Endothelial cell (in vitro differentiated cells): ENCODE results near the gene PTTG1. TPM values are rescaled to one million over a fixed set of nuclear protein-coding genes. Genes with fewer than 3 reads are reported as not detected.

Source experiments
- DNase-seq: peaks from one replicate; pipeline ENCODE4 v3.0.0; 2021; ENCODE audit warnings: low spot score
- H3K27ac Mint-ChIP-seq: one replicate; pipeline ENCODE4 v1.8.0; 2021; ENCODE audit warnings: mixed read lengths, inconsistent platforms; ENCODE audit not compliant: unreplicated experiment
- H3K27me3 Mint-ChIP-seq: one replicate; pipeline ENCODE4 v1.8.0; 2021; ENCODE audit warnings: mild to moderate bottlenecking, moderate library complexity, mixed read lengths, inconsistent platforms; ENCODE audit not compliant: unreplicated experiment
- H3K36me3 Mint-ChIP-seq: one replicate; pipeline ENCODE4 v1.8.0; 2021; ENCODE audit warnings: mild to moderate bottlenecking, low read depth, mixed read lengths, inconsistent platforms; ENCODE audit not compliant: unreplicated experiment
- H3K4me1 Mint-ChIP-seq: one replicate; pipeline ENCODE4 v1.8.0; 2021; ENCODE audit warnings: mild to moderate bottlenecking, mixed read lengths, inconsistent platforms; ENCODE audit not compliant: unreplicated experiment
- H3K4me3 Mint-ChIP-seq: one replicate; pipeline ENCODE4 v1.8.0; 2021; ENCODE audit warnings: mild to moderate bottlenecking, mixed read lengths, inconsistent platforms; ENCODE audit not compliant: unreplicated experiment
- H3K9me3 Mint-ChIP-seq: one replicate; pipeline ENCODE4 v1.8.0; 2021; ENCODE audit warnings: mixed read lengths, inconsistent platforms; ENCODE audit not compliant: unreplicated experiment
- total RNA-seq: library from RNA; stranded (reverse); fragmentation: NEBNext Ultra II Directional; extraction: Animal tissue kit (Norgen Biotek cat#: 25700); gene quantifications from one replicate; pipeline ENCODE4 v1.2.1, GENCODE V29; 2021; ENCODE audit not compliant: unreplicated experiment
- TF ChIP-seq, protein P1 (sequence below): fragments of 200-600 bp; sonication (generic); IDR thresholded peaks from one replicate; pipeline ENCODE4 v1.5.0; 2021; ENCODE audit warnings: antibody characterized with exemption; ENCODE audit not compliant: unreplicated experiment

The PTTG1 gene
- total RNA-seq, 1 donor from 2014 or later = 25.1 TPM

DNA sequence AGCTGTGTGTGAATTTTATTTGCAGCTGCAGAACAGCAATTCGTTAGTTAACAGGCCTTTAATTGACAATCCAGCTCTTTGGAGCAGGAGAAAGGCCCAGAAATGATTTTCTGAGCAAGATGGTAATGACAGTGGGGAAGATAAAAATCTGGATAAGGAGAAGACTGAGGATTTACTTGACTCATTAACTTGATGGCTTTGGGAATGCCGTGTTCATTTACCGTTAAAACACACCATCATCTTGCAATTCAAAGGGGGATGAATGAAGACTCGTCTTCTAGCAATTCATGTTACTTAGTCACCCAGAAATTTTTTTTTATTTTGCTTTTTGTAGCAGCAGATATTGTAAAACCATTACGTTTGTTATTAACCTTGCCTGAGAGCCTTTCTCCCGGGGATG lies 52.0 kb downstream of the PTTG1 start:
- H3K9me3 Mint-ChIP-seq = no peaks in the 10 kb centered on the region
- no peak for DNase-seq
- TF ChIP-seq, protein P1, sequence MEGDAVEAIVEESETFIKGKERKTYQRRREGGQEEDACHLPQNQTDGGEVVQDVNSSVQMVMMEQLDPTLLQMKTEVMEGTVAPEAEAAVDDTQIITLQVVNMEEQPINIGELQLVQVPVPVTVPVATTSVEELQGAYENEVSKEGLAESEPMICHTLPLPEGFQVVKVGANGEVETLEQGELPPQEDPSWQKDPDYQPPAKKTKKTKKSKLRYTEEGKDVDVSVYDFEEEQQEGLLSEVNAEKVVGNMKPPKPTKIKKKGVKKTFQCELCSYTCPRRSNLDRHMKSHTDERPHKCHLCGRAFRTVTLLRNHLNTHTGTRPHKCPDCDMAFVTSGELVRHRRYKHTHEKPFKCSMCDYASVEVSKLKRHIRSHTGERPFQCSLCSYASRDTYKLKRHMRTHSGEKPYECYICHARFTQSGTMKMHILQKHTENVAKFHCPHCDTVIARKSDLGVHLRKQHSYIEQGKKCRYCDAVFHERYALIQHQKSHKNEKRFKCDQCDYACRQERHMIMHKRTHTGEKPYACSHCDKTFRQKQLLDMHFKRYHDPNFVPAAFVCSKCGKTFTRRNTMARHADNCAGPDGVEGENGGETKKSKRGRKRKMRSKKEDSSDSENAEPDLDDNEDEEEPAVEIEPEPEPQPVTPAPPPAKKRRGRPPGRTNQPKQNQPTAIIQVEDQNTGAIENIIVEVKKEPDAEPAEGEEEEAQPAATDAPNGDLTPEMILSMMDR = no peak
- H3K27me3 Mint-ChIP-seq = peaks cover 2% of the 10 kb centered on the region
- peaks cover 5% of the 10 kb centered on the region for H3K36me3 Mint-ChIP-seq
- H3K4me3 Mint-ChIP-seq = no peak overlapping the region
- no peak overlapping the region for H3K27ac Mint-ChIP-seq
- H3K4me1 Mint-ChIP-seq = peaks cover 40% of the 10 kb centered on the region

DNA sequence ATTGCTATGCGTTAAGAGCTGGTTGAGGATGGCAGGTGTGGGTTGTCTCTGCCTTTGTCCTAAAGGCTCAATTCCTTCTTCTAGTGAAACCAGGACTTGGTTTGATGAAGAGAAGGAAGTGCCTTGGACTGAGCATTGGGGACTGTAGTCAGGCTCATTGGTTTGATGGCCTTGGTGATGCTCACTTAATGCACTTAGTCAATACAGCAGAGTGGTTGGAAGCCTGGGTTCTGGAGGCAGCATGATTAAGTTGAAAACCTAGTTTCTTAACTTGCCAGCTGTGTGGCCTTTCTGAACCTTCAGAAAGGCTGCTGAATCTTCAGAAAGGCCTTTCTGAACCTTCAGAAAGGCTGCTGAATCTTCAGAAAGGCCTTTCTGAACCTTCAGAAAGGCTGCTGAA lies 52.4 kb downstream of the PTTG1 start:
- H3K36me3 Mint-ChIP-seq = peaks cover 5% of the 10 kb centered on the region
- no peak overlapping the region for H3K4me3 Mint-ChIP-seq
- no peak overlapping the region for H3K27ac Mint-ChIP-seq
- H3K27me3 Mint-ChIP-seq = peaks cover 2% of the 10 kb centered on the region
- no peak for DNase-seq
- peaks cover 41% of the 10 kb centered on the region for H3K4me1 Mint-ChIP-seq
- TF ChIP-seq, protein P1 = no peak
- no peaks in the 10 kb centered on the region for H3K9me3 Mint-ChIP-seq

DNA sequence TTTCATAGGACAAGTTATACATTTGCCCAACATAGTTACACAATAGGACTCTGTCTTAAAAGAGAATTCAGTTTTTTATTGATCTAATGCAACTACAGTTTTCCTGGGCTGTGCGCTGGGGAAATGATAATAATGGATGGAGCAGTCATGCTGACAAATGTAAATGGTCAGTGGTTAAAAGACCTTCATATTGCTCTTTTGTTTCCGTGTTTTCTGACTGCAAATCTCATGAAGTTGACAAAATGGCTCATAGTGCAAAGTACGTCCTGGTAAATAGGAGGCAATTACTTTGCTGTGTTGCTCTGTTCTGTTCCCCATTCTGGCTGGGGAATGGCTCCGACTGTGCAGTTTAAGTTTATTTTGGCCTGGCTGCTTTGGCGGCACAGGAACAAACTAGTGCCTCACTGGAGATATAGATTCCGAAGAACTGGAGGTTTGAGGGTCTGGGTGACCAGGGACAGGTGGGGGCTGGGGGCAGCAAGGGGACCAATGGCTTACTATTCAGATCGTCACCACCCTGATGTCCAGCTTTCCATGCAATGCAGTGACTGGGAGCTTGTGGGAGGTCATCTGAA lies 54.3 kb downstream of the PTTG1 start:
- Mint-ChIP-seq H3K4me1 (peaks cover 44% of the 10 kb centered on the region), H3K27ac (no peak overlapping the region), H3K36me3 (peaks cover 5% of the 10 kb centered on the region), H3K27me3 (peaks cover 5% of the 10 kb centered on the region), H3K4me3 (no peak overlapping the region), H3K9me3 (no peaks in the 10 kb centered on the region)
- DNase-seq = no peak
- TF ChIP-seq, protein P1 = no peak

DNA sequence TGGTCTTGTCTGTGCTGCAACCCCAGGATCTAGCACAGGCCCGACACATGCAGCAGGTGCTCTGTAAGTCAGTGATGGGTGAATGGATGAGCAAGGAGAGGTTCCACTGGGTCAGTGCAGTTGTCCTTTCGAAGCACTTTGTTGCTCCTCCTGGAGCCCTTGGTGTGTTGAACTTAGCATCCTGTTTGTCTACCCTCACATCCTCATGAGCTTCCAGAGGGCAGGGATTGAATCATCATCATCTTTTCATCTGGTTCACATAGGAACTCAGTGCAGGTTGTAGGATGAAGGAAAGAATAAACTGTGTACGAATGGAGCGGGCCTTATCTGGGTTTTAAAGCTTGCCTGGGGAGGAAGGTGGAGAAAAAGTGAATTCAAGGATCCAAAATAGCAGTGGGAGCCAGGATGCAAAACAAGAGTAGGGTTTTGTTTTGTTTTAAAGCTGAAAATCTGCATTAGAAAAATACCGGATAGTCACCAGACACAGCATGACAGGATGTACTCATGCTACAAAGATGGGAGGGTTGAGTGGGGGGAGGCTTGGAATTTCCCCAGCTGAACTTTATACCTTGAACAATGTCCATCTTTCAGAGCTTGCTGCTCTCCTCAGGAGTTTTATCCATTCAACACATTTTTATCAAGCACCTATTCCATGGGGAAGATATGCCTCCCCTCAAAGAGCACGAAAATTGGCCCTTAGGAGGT lies 55.8 kb downstream of the PTTG1 start:
- TF ChIP-seq, protein P1 = no peak
- Mint-ChIP-seq H3K4me3 (no peak overlapping the region), H3K36me3 (peaks cover 5% of the 10 kb centered on the region), H3K9me3 (no peaks in the 10 kb centered on the region), H3K27me3 (peaks cover 5% of the 10 kb centered on the region), H3K4me1 (peaks cover 37% of the 10 kb centered on the region), H3K27ac (peak overlapping the region; percentile 70)
- no peak for DNase-seq

DNA sequence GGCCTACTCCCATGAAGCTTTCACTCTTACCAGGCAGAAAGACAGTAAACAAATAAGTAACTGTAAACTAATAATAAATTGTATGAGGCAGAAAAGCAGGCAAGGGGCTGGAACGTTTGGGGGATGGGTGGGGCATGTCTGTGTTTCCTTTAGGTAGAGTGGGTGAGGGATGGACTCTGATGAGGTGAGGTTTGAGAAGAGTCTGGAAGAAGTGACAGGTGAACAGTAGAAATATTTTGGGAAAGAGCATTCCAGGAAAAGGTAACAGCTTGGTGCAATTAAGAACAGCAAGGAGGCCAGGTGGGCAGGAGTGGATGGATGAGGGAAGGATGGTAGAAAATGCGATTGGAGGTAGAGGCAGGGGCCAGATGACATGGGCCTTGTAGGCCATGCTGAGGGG lies 56.5 kb downstream of the PTTG1 start:
- Mint-ChIP-seq H3K27me3 (peaks cover 5% of the 10 kb centered on the region), H3K27ac (peak overlapping the region; percentile 87), H3K4me3 (peak overlapping the region; percentile 57), H3K36me3 (peaks cover 5% of the 10 kb centered on the region), H3K4me1 (peaks cover 37% of the 10 kb centered on the region), H3K9me3 (no peaks in the 10 kb centered on the region)
- TF ChIP-seq, protein P1 = no peak
- no peak for DNase-seq
